ES-I3 (cell line): ENCODE data around the gene MLH1.

Experiments used
- H3K36me3 ChIP-seq: 2 replicates; pipeline ENCODE4 v1.6.1; 2013; ENCODE audit warnings: mild to moderate bottlenecking, low read length, control low read depth, moderate library complexity; ENCODE audit not compliant: insufficient read depth
- H3K4me1 ChIP-seq: 2 replicates; pipeline ENCODE4 v1.6.1; 2013; ENCODE audit warnings: mild to moderate bottlenecking, control low read depth, low read length; ENCODE audit not compliant: insufficient read depth
- H3K9ac ChIP-seq: 2 replicates; pipeline ENCODE4 v1.6.1; 2013; ENCODE audit warnings: low read depth, mild to moderate bottlenecking, low read length, moderate library complexity
- H3K9me3 ChIP-seq: 2 replicates; pipeline ENCODE4 v1.6.1; 2013; ENCODE audit warnings: mild to moderate bottlenecking, low read length, moderate library complexity; ENCODE audit not compliant: control insufficient read depth, insufficient read depth

The MLH1 gene

GRCh38 chr3:37067577-37067976 is 74.3 kb downstream of the MLH1 start:
- Histone ChIP-seq H3K9me3 (no peaks in the 10 kb centered on the region), H3K9ac (no peak overlapping the region), H3K36me3 (peaks cover 4% of the 10 kb centered on the region; the same call in 1 of the 2 replicates), H3K4me1 (no peaks in the 10 kb centered on the region)

GRCh38 chr3:37068031-37068430 is 74.7 kb downstream of the MLH1 start:
- Histone ChIP-seq H3K4me1 (no peaks in the 10 kb centered on the region), H3K9ac (no peak overlapping the region), H3K9me3 (no peaks in the 10 kb centered on the region), H3K36me3 (peaks cover 4% of the 10 kb centered on the region; the same call in 1 of the 2 replicates)

- H3K36me3 ChIP-seq, result peaks cover 4% of the 10 kb centered on the region; the same call in 1 of the 2 replicates
- no peak overlapping the region for H3K9ac ChIP-seq
Observed at GRCh38 chr3:37071921-37072320, 78.6 kb downstream of the MLH1 start.

GRCh38 chr3:37072892-37073291 is 79.6 kb downstream of the MLH1 start:
- H3K4me1 ChIP-seq, result no peaks in the 10 kb centered on the region
- H3K9me3 ChIP-seq, result no peaks in the 10 kb centered on the region
- H3K9ac ChIP-seq, result no peak overlapping the region
- H3K36me3 ChIP-seq, result peaks cover 4% of the 10 kb centered on the region; the same call in 1 of the 2 replicates

More at GRCh38 chr3:37071921-37072320, 78.6 kb downstream of the MLH1 start:
- Histone ChIP-seq H3K4me1 (no peaks in the 10 kb centered on the region), H3K9me3 (no peaks in the 10 kb centered on the region)

GRCh38 chr3:37074178-37074577 is 80.9 kb downstream of the MLH1 start:
- no peak overlapping the region for H3K9ac ChIP-seq
- H3K9me3 ChIP-seq, result no peaks in the 10 kb centered on the region
- H3K4me1 ChIP-seq, result no peaks in the 10 kb centered on the region
- H3K36me3 ChIP-seq, result peaks cover 4% of the 10 kb centered on the region; the same call in 1 of the 2 replicates

- H3K9me3 ChIP-seq, result no peaks in the 10 kb centered on the region
- no peaks in the 10 kb centered on the region for H3K4me1 ChIP-seq
- H3K9ac ChIP-seq, result no peak overlapping the region
- H3K36me3 ChIP-seq, result peaks cover 4% of the 10 kb centered on the region; the same call in 1 of the 2 replicates
Observed at GRCh38 chr3:37075955-37076354, 82.6 kb downstream of the MLH1 start.

- no peaks in the 10 kb centered on the region; the same call in 1 of the 2 replicates for H3K36me3 ChIP-seq
- H3K9me3 ChIP-seq, result no peaks in the 10 kb centered on the region
- no peaks in the 10 kb centered on the region for H3K4me1 ChIP-seq
- H3K9ac ChIP-seq, result no peak overlapping the region
Observed at GRCh38 chr3:37082317-37082716, 89.0 kb downstream of the MLH1 start.

- Histone ChIP-seq H3K9ac (no peak overlapping the region), H3K9me3 (no peaks in the 10 kb centered on the region), H3K4me1 (no peaks in the 10 kb centered on the region), H3K36me3 (no peaks in the 10 kb centered on the region)
Observed at GRCh38 chr3:37086918-37087317, 93.6 kb downstream of the MLH1 start.

GRCh38 chr3:37087870-37088269 is 94.6 kb downstream of the MLH1 start:
- H3K36me3 ChIP-seq, result no peaks in the 10 kb centered on the region
- no peak overlapping the region for H3K9ac ChIP-seq
- H3K4me1 ChIP-seq, result no peaks in the 10 kb centered on the region

GRCh38 chr3:37092484-37092883 is 99.2 kb downstream of the MLH1 start:
- no peak overlapping the region for H3K9ac ChIP-seq
- no peaks in the 10 kb centered on the region for H3K9me3 ChIP-seq
- H3K36me3 ChIP-seq, result no peaks in the 10 kb centered on the region; the same call in 1 of the 2 replicates
- H3K4me1 ChIP-seq, result peaks cover 9% of the 10 kb centered on the region; the same call in 1 of the 2 replicates

More at GRCh38 chr3:37087870-37088269, 94.6 kb downstream of the MLH1 start:
- H3K9me3 ChIP-seq, result no peaks in the 10 kb centered on the region

- H3K9me3 ChIP-seq, result no peaks in the 10 kb centered on the region
- H3K4me1 ChIP-seq, result peaks cover 9% of the 10 kb centered on the region; the same call in 1 of the 2 replicates
- H3K36me3 ChIP-seq, result no peaks in the 10 kb centered on the region; the same call in 1 of the 2 replicates
- H3K9ac ChIP-seq, result no peak overlapping the region
Observed at GRCh38 chr3:37093481-37093880, 100.2 kb downstream of the MLH1 start.

- Histone ChIP-seq H3K4me1 (peaks cover 9% of the 10 kb centered on the region; the same call in 1 of the 2 replicates), H3K36me3 (no peaks in the 10 kb centered on the region; the same call in 1 of the 2 replicates), H3K9me3 (no peaks in the 10 kb centered on the region), H3K9ac (no peak overlapping the region)
Observed at GRCh38 chr3:37094636-37095035, 101.3 kb downstream of the MLH1 start.

- Histone ChIP-seq H3K9me3 (no peaks in the 10 kb centered on the region), H3K4me1 (peaks cover 9% of the 10 kb centered on the region; the same call in 1 of the 2 replicates), H3K9ac (no peak overlapping the region), H3K36me3 (no peaks in the 10 kb centered on the region; the same call in 1 of the 2 replicates)
Observed at GRCh38 chr3:37096288-37096687, 103.0 kb downstream of the MLH1 start.

GRCh38 chr3:37096975-37097374 is 103.7 kb downstream of the MLH1 start:
- Histone ChIP-seq H3K9ac (no peak overlapping the region), H3K4me1 (peaks cover 9% of the 10 kb centered on the region; the same call in 1 of the 2 replicates), H3K36me3 (no peaks in the 10 kb centered on the region; the same call in 1 of the 2 replicates), H3K9me3 (no peaks in the 10 kb centered on the region)

GRCh38 chr3:37097776-37098175 is 104.5 kb downstream of the MLH1 start:
- Histone ChIP-seq H3K9ac (no peak overlapping the region), H3K9me3 (no peaks in the 10 kb centered on the region), H3K4me1 (peaks cover 9% of the 10 kb centered on the region; the same call in 1 of the 2 replicates), H3K36me3 (no peaks in the 10 kb centered on the region; the same call in 1 of the 2 replicates)
